ENCODE results near the gene CKMT2. TPM values are rescaled to one million over a fixed set of nuclear protein-coding genes. Genes with fewer than 3 reads are reported as not detected.

Gene CKMT2
- total RNA-seq (2014; rRNA removed; shearing (Covaris generic)) = 2.2 TPM in 1 of 2 replicates, not detected in the other

DNA sequence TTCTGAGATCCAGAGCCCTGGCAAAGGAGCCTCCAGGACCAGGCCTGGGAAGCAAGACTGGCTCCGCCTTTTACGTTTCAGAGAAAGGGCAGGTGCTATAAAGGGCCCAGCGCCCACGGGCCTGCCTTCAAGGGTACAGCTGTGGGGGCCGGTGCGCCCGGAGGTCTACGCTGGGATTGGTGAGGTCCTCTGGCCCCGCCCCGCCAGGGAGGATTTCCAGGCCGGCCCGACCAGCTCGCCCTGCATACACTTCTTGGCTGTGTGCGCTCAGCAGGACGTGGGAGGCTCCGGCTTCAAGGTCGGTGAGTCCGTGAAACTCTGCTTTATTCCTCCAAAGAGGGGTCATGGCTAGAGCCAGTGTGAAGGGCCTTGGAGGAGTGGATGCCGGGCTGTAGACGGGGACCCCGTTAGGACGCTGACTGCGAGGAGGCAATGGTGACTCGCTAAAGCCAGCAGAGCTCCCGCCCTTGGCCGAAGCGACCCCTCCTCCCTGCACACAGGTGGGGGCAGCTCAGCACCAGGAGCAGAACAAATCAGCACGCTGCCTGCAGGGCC lies at the start of gene CKMT2:
Gene CKMT2 (plus strand): TSS at position 243 of the 555 bp plus-strand sequence. CDS start 17,811 bp downstream, outside the sequence.
- no peak for DNase-seq (ENCODE audit: low read depth)

DNA sequence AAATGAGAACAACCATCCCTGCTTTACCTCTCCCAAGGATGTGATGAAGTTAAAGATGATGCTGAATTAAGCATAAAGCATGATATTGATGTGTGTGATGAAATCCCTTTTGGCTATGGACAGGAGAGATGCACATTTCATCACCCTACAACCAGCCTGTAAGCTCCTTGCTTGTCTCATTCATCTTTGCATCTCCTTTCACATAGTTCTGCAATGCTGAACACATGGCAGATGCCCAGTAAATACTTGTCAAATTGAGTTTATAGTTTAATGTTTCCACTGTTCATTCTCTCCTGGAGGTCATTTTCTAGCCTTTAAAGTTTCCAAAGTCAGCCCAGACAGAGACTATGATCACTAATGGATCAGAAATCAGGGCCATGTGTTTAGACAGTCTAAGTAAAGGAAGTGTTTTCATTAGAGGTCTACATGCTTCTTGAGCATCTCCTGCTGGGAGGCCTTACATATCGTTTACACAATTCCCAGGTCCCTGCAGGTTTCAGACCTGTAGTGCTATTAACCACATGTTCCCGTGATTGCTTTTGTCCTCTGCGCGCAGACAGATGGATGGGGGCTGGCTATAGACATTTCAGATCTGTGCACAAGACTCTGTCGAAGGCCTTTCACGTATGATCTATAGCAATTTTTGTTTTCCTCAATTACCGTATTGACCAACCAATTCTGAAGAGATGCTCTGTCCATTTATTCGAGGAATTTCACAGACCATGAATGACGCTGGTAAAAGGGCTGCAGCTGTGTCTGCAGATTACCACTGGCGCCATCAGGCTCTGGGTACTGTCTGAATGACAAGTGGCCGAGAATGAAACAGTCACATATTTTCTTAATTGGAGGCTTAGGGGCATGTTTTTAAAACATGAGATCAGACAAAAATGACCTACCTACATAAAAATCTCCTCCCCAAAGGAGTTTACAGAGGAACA lies 49.0 kb upstream of the CKMT2 start:
- DNase-seq (ENCODE audit: low read depth) = no peak

DNA sequence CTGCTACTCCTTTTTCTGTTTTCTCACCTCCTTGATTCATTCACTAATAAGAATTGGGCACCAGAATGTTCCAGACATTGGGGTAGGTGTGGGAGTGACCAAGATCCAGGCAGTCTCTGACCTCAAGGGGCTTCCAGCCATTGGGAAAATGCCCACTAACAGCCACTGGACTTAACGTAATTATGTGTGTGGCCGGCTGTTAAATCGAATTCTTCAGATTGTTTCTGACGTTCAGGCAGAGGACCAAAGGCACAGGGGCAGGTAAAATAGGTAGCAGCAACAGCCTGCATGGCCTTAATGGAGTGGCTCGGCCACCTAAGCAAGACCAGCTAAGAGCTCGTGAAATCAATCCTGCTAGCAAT lies 48.4 kb upstream of the CKMT2 start:
- no peak for DNase-seq (ENCODE audit: low read depth)

DNA sequence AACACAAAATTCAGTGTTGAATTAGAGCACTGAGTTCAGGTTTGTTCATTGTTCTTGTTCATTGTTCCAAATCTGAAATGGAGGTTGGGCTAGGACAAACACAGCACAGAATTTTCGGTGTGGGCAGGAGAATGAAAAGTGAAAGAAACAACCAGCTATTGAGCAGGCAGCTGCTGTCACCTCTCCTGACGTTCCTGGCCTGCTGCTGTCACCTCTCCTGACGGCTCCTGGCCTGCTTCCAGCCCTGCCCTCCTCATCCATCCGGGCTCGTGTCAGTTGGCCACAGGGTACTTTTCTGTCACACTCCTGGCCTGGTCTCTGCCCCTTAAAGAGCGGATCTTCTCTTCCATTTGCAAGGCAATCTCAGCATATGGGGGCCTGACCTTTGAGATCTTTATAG lies 45.2 kb upstream of the CKMT2 start:
- no peak for DNase-seq (ENCODE audit: low read depth)

DNA sequence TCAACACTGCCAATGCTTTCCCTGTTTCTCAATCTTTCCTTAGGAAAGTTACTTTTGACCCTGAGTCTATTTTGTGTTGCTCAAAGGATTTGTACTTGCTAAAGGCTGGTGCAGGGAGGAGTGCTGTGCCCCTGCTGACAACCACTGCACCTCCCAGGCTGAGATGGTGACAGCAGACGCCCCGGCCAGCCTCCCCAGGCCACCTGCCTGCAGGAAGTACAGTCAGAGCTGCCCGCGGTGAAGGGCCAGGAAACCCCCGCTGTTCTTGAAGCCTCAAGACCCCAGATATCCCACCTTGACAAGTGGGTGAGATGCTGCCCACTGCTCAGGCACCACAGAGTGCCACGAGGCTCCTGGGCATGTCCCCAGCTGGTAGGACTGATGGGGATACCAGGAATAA lies 44.2 kb upstream of the CKMT2 start:
- DNase-seq (ENCODE audit: low read depth) = no peak

DNA sequence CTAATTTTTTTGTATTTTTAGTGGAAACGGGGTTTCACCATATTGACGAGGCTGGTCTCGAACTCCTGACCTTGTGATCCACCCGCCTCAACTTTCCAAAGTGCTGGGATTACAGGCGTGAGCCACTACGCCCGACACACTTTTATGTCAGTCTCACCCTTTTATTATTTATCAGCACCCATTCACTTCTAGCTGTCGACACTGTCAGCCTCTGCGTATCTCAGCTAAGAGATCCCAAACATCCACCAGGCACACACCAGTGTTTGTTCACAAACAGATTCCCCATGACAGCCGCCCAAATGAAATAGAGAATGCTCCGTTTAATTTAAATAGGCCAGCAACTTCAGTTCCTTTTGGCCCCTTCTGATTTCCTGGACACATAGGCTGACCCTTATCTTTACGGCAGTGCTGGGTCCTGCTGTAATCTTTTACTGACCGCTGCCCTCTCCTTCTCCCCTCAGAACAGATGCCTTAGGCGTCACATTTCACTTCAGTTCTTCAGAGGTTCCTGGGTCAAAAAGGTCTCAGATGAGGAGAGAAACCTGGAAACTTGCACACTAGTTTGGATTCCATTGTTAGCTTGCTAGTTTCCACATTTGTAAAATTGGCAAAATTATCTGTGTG lies 43.1 kb upstream of the CKMT2 start:
- DNase-seq (ENCODE audit: low read depth) = no peak

DNA sequence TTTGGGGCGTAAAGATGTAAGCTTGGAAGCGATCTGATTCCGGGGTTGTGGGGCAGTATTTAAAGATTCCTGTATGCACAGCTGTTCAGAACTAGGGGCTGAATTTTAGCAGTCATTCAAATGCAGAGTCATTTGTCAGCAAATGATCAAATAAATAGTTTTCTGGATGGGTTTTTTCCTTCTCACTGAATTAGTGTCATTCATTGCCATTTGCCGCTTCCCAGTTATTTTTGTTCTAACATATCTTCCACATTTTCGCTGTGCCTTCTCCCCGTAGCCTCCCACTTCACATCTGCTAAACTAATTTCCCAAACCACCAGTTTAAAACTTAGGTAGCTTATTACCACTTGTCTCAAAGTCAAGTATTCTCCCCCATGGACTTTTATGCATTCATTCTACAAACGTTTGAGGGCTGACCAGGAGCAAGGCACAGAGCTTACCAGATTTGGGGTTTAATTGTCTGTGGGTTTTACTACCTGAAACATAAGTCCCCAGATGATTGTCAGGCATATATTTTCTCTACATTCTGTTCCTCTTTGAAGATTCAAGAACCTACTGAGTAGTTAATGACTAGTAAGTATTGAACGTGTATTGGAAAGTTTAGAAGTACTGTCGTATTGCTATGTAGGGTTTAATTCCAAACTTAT lies 41.3 kb upstream of the CKMT2 start:
- DNase-seq (ENCODE audit: low read depth) = no peak

DNA sequence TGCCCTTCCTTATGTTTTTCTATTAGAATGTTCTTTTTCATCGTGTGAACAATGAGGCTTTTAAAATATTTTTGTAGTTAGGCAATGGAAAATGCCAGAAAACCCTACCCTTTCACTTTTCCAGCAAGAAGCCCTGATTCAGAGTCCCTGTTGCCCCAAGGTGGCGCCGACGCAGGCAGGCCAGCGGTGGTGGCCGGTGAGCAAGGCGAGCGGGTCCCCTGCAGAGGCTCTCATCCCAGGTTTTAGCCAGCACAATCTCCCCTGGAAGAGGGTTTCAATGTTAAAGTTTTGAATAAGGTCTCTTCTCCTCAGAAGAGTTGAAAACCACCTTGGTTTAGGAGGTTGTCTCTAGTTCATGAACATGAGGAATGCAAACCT lies 40.8 kb upstream of the CKMT2 start:
- DNase-seq (ENCODE audit: low read depth) = no peak

DNA sequence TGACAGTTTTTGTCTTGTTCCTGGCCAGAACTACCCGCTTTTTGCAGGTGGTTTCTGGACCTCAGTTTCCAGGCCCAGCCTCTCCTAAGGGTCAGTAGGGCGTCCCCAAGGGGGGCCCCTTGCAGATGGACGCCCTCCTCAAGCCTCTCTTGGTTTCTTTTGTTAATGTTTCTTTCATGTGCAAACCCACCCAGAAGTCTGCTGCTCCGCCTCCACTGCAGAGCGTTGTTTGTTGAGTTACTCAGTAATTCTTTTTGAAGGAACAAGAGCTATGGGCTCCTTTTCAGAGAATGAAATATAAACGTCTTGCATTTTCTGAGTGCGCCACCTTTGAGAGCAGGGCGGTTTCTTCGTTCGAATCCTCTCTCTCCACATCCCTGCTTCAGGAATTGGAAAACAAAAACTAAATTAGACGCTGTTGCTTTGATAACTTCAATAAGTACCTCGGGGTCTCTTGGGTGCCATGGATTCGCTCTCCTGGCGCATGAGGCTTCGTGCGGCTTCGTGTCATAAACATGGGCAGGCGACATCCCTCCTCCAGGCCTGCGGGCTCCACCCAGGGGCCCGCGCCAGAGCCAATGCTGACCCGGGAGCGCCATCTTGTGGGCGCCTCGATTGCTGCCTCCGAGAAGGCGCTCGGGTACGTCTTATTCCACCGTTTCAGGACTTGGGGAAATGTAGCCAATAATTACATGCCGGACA lies 38.3 kb upstream of the CKMT2 start:
- peak; percentile 67 for DNase-seq (ENCODE audit: low read depth)

DNA sequence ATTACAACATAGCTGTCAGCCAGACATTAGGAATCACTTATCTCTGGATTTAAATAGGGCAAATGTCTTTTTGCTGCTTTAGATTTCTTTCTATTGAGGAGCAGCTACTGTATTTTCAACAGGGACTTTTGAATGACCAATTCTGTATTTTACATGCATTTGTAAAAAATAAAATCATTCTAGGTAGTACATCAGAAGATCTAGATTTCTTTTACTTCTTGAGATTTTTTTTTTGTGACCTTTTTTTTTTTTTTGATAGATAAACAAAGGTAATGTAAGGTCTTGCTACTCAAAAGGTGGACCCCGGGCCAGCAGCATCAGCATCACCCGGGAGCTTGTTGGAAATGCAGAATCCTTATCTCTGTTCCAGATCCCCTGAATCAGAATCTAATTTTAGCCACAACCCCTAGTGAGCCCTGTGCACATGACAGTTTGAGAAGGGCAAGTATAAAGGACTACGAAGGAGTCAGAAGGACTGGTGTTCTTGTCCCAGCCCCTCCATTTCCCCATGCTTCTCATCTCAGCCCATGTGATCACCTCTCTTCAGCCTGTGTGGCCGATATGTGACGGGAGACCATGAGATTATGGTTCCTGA lies 37.7 kb upstream of the CKMT2 start:
- DNase-seq (ENCODE audit: low read depth) = peak; percentile 15

DNA sequence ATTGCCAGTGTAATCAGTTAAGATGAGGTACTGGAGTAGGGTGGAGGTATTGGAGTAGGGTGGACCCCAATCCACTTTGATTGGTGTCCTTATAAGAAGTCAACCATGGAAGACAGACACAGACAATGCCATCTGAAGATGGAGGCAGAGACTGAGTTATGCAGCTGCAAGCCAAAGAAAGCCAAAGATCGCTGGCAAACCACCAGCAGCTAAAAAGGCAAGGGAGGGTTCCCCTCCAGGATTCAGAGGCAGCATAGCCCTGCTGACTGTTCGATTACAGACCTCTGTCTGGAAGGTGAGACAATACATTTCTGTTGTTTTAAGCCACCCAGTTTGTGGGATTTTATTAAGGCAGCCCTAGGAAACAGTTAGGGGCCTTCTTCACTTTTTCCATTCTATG lies 30.5 kb upstream of the CKMT2 start:
- DNase-seq (ENCODE audit: low read depth) = peak; percentile 3

DNA sequence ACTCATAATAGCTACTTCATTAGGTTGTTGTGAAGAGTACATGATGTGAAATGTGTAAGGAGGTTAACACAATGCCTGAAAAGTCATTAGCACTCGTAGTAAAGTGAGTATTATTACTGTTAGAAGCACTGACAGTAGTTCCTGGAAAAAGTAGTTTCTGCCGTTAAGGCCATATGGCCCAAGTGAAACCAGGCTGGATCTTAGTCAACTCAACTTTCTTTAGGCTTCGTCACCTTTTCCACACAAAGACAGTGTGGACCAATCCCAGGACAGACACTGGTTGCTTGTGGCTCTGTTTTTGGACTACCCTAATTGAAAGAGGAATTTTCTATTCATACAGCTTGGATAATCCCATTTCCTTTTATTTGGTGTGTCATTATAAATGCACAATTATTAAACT lies 29.4 kb upstream of the CKMT2 start:
- no peak for DNase-seq (ENCODE audit: low read depth)

DNA sequence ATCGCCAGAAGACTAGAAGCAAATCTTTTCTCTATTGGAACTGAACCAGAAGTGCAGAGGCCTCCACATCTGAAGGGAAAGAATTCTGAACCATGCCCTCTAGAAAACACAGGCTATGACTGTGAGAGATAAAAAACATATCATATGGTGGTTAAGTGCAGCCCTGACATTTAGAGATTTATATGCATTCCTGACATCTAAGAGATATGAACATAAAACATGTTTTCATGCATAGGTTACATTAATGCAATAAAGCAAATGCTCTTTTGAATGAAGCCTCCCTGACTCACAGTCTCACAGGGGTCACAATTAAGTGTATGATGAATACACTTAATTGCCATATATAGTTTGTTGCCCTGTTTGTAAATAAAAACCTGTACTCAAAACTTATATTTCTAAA lies 28.9 kb upstream of the CKMT2 start:
- no peak for DNase-seq (ENCODE audit: low read depth)

DNA sequence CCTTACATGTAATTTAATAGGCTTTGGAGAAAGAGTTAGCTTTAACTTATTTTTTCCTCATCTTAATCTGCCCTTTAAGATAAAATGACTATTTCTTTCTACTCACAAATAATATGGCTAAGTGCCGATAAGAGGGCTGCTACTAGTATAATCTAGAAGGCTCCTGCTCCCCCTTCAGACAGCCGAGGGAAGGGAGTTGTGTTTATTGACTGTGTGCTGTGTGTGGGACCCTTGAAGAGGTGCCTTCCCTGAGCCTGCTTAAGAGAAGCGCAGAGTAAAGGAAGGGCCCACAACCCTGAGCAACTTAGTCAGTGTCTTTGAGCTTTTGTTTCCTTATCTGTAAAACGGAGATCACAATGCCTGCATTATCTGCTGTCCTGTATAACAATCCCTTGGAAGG lies 28.1 kb upstream of the CKMT2 start:
- no peak for DNase-seq (ENCODE audit: low read depth)

DNA sequence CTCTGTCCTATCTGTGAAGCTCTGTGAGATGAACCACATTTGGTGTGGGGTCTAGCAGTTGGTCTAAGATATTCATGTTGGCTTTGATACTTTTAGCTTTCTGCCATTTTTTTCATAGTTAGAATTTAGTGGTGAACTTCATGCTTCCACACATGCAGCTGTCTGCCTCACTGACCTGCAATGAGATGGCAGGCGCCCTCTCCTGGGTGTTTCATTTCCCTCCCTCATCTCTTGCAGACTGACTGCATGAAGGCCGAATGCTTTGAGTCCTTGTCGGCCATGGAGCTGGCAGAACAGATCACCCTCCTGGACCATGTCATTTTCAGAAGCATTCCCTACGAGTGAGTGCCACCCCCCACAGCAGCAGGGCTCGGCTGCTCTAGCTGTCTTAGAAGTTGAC lies 26.1 kb upstream of the CKMT2 start:
- peak; percentile 8 for DNase-seq (ENCODE audit: low read depth)

DNA sequence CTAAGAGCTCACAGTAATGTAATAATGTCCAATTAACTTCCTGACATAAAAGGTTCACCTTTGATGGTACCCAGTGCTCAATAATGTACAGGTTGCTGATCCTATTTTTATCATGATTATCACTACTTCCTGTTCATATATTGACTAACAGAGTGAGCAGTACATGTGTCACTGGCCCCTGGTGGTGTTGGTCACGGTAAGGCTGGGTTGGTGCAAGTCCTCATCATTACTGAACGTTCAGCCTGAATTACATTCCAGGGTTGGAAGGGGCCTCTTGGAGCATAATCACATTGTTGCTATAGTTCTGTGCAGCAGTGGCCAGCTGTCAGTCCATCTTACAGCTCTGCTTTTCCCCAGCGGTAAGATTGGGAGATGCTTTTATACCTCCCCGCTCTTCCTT lies 24.2 kb upstream of the CKMT2 start:
- no peak for DNase-seq (ENCODE audit: low read depth)

DNA sequence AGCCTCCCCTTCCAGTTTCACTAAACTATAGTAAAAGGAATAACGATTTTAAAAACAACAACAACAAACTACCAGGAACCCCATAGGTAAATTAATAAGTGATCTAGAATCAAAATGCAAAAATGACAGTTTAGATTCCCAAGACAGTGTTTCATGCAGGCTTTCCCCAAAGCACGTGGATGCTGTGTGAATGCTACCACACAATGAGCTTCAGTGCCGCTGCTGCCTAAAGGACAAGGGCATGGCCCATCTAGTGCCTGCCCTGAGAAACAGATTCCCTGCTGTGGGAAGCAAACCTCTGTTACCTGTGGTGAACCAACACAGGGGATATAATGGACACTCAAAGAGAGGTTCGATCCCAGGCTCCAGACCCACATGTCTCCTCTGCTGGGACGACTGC lies 23.7 kb upstream of the CKMT2 start:
- DNase-seq (ENCODE audit: low read depth) = no peak

DNA sequence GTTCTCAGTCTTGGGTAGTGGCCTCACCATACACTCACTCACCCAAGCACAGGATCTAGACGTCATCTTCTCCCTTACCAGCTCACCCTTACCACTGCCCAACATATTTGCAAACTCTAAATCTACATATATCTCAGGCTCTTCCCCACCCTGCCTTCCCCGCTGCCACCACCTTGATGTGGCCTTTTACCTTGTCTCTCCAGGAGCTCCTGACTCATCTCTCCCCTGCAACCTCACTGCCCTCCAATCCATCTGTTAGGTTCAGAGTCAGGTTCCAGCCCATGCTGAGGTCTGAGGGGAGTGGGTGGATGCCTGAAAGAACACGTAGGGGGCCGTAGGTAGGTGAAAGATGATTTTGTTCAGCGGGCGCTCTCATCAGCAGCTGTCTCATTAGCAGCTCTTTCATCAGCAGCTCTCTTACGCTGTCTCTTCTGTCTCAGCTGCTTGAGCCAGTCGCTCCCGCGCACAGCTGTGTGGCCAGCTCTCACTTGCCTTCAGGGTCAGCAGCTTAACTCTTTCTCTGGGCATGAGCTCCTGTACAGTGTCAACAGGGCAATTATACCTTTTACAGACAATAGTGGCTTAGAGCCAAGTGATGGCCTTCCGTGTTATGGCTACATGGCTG lies 23.1 kb upstream of the CKMT2 start:
- DNase-seq (ENCODE audit: low read depth) = no peak

DNA sequence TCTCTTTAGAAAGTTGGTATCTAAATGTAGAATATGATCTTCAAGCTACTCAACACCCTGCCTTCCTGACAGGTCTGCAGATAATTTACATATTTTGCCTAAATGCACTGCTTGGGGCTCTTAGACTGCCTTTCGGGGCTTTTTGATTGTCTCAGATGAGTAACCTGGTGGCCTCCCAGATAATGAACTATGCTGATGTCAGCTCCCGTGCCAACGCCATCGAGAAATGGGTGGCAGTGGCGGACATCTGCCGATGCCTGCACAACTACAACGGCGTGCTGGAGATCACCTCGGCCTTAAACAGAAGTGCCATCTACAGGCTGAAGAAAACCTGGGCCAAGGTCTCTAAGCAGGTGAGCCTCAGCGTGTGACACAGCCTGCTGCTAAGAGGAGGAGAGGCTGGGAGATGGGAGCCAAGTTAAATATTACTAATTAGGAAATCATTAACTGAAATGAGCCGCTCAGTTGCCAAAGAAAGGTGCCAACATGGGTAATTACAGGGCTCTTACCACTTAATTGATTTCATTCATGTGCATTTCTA lies 20.8 kb upstream of the CKMT2 start:
- no peak for DNase-seq (ENCODE audit: low read depth)

DNA sequence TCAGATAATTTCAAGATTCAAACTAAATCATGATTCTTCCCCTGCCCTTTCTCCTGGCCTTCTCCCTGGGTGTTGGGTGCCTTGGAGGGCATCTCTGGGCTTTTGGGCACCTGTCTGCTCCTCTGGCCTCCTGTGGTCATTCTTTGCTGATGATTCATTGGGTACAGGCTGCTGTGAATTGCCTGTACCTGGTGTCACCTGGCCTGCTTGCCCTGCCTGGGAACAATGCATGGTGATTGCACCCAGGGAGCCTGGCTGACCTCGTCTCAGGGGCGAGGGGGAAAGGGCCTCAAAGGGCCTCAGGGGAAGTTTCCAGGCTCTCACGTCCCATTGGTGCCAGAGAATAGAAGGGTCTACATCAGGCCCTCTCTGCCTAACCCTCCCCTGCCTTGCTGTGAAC lies 20.1 kb upstream of the CKMT2 start:
- DNase-seq (ENCODE audit: low read depth) = no peak

DNA sequence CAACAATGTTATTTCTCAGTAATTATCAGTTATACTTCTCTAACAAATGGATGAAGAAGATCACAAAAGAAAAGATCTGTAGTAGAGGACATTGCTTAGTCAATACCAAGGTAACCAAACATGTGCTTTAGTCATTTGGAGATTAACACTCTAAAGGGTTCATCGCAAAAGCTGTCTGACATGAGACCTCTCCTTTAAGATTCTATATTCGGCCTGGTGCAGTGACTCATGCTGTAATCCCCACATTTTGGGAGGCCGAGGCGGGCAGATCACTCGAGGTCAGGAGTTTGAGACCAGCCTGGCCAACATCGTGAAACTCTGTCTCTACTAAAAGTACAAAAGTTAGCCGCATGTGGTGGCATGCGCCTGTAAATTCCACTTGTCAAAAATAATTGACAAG lies 18.3 kb upstream of the CKMT2 start:
- no peak for DNase-seq (ENCODE audit: low read depth)
